Mesendoderm (in vitro differentiated cells): ENCODE measurements around the gene NBEA.

Source experiments
- DNase-seq: peaks from one replicate; pipeline ENCODE4 v3.0.0; 2013
- H2AK5ac ChIP-seq: 2 replicates; pipeline ENCODE4 v1.6.1; 2013; ENCODE audit warnings: low read length, inconsistent platforms
- H2BK120ac ChIP-seq: 2 replicates; pipeline ENCODE4 v1.6.1; 2013; ENCODE audit warnings: low read depth, mild to moderate bottlenecking, low read length, moderate library complexity, mixed read lengths
- H2BK15ac ChIP-seq: replicated peaks from 2 replicates; pipeline ENCODE4 v1.6.1; 2013; ENCODE audit warnings: low read depth, mild to moderate bottlenecking, moderate library complexity
- H2BK5ac ChIP-seq: 2 replicates; pipeline ENCODE4 v1.6.1; 2013; ENCODE audit warnings: low read length, inconsistent platforms
- H3K18ac ChIP-seq: 2 replicates; pipeline ENCODE4 v1.6.1; 2013; ENCODE audit warnings: mild to moderate bottlenecking, low read length, mixed read lengths
- H3K23ac ChIP-seq: one replicate; pipeline ENCODE4 v1.6.1; 2013; ENCODE audit warnings: low read length
- H3K27ac ChIP-seq: 2 replicates; pipeline ENCODE4 v1.5.1; 2013; ENCODE audit warnings: low read depth, mild to moderate bottlenecking, inconsistent platforms, low read length, moderate library complexity
- H3K27me3 ChIP-seq: 2 replicates; pipeline ENCODE4 v1.6.1; 2013; ENCODE audit warnings: low read length, control low read depth, mild to moderate bottlenecking, inconsistent platforms; ENCODE audit not compliant: insufficient read depth, poor library complexity
- H3K36me3 ChIP-seq: 2 replicates; pipeline ENCODE4 v1.6.1; 2013; ENCODE audit warnings: low read length, inconsistent platforms; ENCODE audit not compliant: control insufficient read depth, insufficient read depth
- H3K4ac ChIP-seq: one replicate; pipeline ENCODE4 v1.6.1; 2013; ENCODE audit warnings: low read depth, mild to moderate bottlenecking, low read length, moderate library complexity
- H3K4me1 ChIP-seq: 2 replicates; pipeline ENCODE4 v1.6.1; 2013; ENCODE audit warnings: low read depth, low read length, inconsistent platforms; ENCODE audit not compliant: control insufficient read depth
- H3K4me2 ChIP-seq: 2 replicates; pipeline ENCODE4 v1.6.1; 2013; ENCODE audit warnings: low read length
- H3K4me3 ChIP-seq: 2 replicates; pipeline ENCODE4 v1.5.1; 2013; ENCODE audit warnings: mild to moderate bottlenecking, low read length
- H3K56ac ChIP-seq: one replicate; pipeline ENCODE4 v1.6.1; 2013; ENCODE audit warnings: low read length
- H3K79me1 ChIP-seq: 2 replicates; pipeline ENCODE4 v1.6.1; 2013; ENCODE audit warnings: low read length, inconsistent platforms
- H3K79me2 ChIP-seq: 2 replicates; pipeline ENCODE4 v1.6.1; 2013; ENCODE audit warnings: mild to moderate bottlenecking, low read length; ENCODE audit not compliant: control insufficient read depth, insufficient read depth
- H3K9ac ChIP-seq: 2 replicates; pipeline ENCODE4 v1.6.1; 2013; ENCODE audit warnings: low read length, inconsistent platforms
- H4K5ac ChIP-seq: one replicate; pipeline ENCODE4 v1.6.1; 2013; ENCODE audit warnings: low read length
- H4K8ac ChIP-seq: one replicate; pipeline ENCODE4 v1.6.1; 2013; ENCODE audit warnings: low read depth, mild to moderate bottlenecking, control low read depth, low read length, moderate library complexity
- WGBS: extraction: QIAGEN DNeasy Blood & Tissue Kit; methylation state at CpG from one replicate; pipeline ENCODE4 v1.1.7; 2013; ENCODE audit warnings: low lambda C conversion rate, missing lambda C conversion rate; ENCODE audit not compliant: insufficient coverage; ENCODE audit errors: extremely low coverage; 5-methylcytosine and 5-hydroxymethylcytosine counted together

NBEA gene

GRCh38 chr13:35499676-35500075, 557.6 kb downstream of the NBEA start:
- H4K8ac ChIP-seq = no peak overlapping the region
- H3K4me1 ChIP-seq = no peaks in the 10 kb centered on the region
- H3K27me3 ChIP-seq = no peaks in the 10 kb centered on the region
- H3K27ac ChIP-seq = no peak overlapping the region
- no peak overlapping the region for H2BK5ac ChIP-seq
- no peak overlapping the region for H3K4ac ChIP-seq
- no peaks in the 10 kb centered on the region for H3K79me1 ChIP-seq
- no peak overlapping the region for H2BK15ac ChIP-seq
- no peak overlapping the region for H3K9ac ChIP-seq
- H3K4me3 ChIP-seq = no peak overlapping the region
- no peak for DNase-seq
- H2AK5ac ChIP-seq = no peak overlapping the region
- no peak overlapping the region for H3K56ac ChIP-seq
- no peak overlapping the region for H2BK120ac ChIP-seq
- no CpG with 5 or more reads among the region's 4 CpGs for WGBS
- no peak overlapping the region for H3K23ac ChIP-seq
- no peak overlapping the region for H3K18ac ChIP-seq
- H3K79me2 ChIP-seq = no peaks in the 10 kb centered on the region
- H3K36me3 ChIP-seq = no peaks in the 10 kb centered on the region
- no peak overlapping the region for H4K5ac ChIP-seq
- no peak overlapping the region for H3K4me2 ChIP-seq

GRCh38 chr13:35500144-35500543, 558.1 kb downstream of the NBEA start:
- no peak overlapping the region for H3K18ac ChIP-seq
- H2BK120ac ChIP-seq = no peak overlapping the region
- no peak overlapping the region for H3K56ac ChIP-seq
- no peak overlapping the region for H3K23ac ChIP-seq
- no peaks in the 10 kb centered on the region for H3K4me1 ChIP-seq
- no peaks in the 10 kb centered on the region for H3K79me2 ChIP-seq
- H3K27ac ChIP-seq = no peak overlapping the region
- H3K79me1 ChIP-seq = no peaks in the 10 kb centered on the region
- no peak overlapping the region for H2BK5ac ChIP-seq
- H3K36me3 ChIP-seq = no peaks in the 10 kb centered on the region
- H4K8ac ChIP-seq = no peak overlapping the region
- no peak overlapping the region for H3K4me2 ChIP-seq
- no peak overlapping the region for H3K9ac ChIP-seq
- no peak for DNase-seq
- H2BK15ac ChIP-seq = no peak overlapping the region
- no CpG with 5 or more reads among the region's 2 CpGs for WGBS
- no peak overlapping the region for H3K4ac ChIP-seq
- H2AK5ac ChIP-seq = no peak overlapping the region
- H4K5ac ChIP-seq = no peak overlapping the region
- H3K4me3 ChIP-seq = no peak overlapping the region
- H3K27me3 ChIP-seq = no peaks in the 10 kb centered on the region

GRCh38 chr13:35501661-35502235, 559.7 kb downstream of the NBEA start:
- no peak overlapping the region for H4K8ac ChIP-seq
- H3K4ac ChIP-seq = no peak overlapping the region
- H2BK15ac ChIP-seq = no peak overlapping the region
- H3K4me3 ChIP-seq = no peak overlapping the region
- no peak for DNase-seq
- H3K79me1 ChIP-seq = no peaks in the 10 kb centered on the region
- H3K4me2 ChIP-seq = no peak overlapping the region
- WGBS = no CpG with 5 or more reads among the region's 6 CpGs
- no peak overlapping the region for H4K5ac ChIP-seq
- H3K79me2 ChIP-seq = no peaks in the 10 kb centered on the region
- no peak overlapping the region for H3K9ac ChIP-seq
- no peak overlapping the region for H3K27ac ChIP-seq
- H3K4me1 ChIP-seq = no peaks in the 10 kb centered on the region
- H3K56ac ChIP-seq = no peak overlapping the region
- H3K18ac ChIP-seq = no peak overlapping the region
- no peak overlapping the region for H2AK5ac ChIP-seq
- no peaks in the 10 kb centered on the region for H3K36me3 ChIP-seq
- no peaks in the 10 kb centered on the region for H3K27me3 ChIP-seq
- H2BK5ac ChIP-seq = no peak overlapping the region
- H3K23ac ChIP-seq = no peak overlapping the region
- no peak overlapping the region for H2BK120ac ChIP-seq

DNA sequence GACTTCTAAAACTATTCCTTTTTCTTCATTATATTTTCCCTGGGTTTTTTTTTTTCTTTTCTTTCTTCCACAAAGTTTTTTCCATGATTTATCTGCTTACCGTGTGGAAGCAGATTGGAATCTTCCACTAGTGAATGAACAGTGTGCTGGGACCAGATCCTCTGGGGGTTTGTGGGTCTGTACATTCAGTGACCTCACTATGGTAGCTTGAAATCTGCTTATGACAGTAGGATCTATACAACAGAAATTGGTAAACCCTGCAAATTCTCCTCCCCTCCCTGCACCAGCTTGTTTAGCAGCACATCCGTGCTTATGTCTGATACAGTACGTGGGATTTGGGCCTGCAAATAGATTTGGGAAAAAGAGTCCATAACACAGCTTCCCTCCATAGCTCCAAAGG, 560.4 kb downstream of the NBEA start:
- Histone ChIP-seq H3K18ac (no peak overlapping the region), H2BK120ac (no peak overlapping the region), H3K4me1 (no peaks in the 10 kb centered on the region), H3K27me3 (no peaks in the 10 kb centered on the region), H3K23ac (no peak overlapping the region), H2BK15ac (no peak overlapping the region), H3K4ac (no peak overlapping the region), H3K27ac (no peak overlapping the region), H3K36me3 (no peaks in the 10 kb centered on the region), H3K79me1 (no peaks in the 10 kb centered on the region), H2BK5ac (no peak overlapping the region), H3K4me3 (no peak overlapping the region), H3K56ac (no peak overlapping the region), H2AK5ac (no peak overlapping the region), H3K4me2 (no peak overlapping the region), H3K79me2 (no peaks in the 10 kb centered on the region), H4K5ac (no peak overlapping the region), H3K9ac (no peak overlapping the region), H4K8ac (no peak overlapping the region)
- no CpG with 5 or more reads among the region's 3 CpGs for WGBS
- DNase-seq = no peak

DNA sequence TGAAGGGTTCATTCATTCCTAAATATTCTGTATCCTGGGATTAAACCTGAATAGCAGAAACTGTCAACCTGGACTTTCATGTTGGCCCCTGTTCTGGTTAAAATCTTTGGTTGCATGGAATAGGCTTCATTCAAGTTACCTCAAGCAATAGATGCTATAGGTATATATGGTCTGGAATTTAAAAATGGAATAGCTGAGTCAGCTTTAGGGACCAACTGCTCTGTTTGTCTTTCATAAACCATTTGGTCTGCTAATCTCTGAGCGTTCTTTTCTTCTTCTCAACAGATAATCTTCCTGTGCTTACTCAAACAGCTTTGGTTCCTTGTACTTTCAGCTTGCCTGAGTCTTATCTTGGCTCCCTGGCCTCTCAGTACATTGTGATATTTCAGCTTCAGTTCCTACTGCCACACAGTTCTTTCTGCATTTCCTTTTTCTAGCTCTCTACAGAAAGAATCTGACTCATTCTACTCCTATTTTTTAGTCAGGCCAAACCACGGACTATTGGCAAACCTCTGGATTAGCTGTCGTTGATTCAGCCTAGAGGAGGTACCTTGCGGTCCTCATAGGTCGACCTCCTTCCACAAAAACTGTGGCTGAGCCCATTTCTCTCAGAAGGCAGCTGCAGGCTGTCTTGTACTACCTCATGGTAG, 570.3 kb downstream of the NBEA start:
- Histone ChIP-seq H3K4me3 (no peak overlapping the region), H3K23ac (no peak overlapping the region), H2AK5ac (no peak overlapping the region), H3K27me3 (no peaks in the 10 kb centered on the region), H2BK120ac (no peak overlapping the region), H3K79me2 (no peaks in the 10 kb centered on the region), H3K79me1 (no peaks in the 10 kb centered on the region), H3K4ac (no peak overlapping the region), H2BK5ac (no peak overlapping the region), H4K5ac (no peak overlapping the region), H3K56ac (no peak overlapping the region), H3K4me1 (no peaks in the 10 kb centered on the region), H3K36me3 (no peaks in the 10 kb centered on the region), H3K18ac (no peak overlapping the region), H4K8ac (no peak overlapping the region), H3K27ac (no peak overlapping the region), H2BK15ac (no peak overlapping the region), H3K9ac (no peak overlapping the region), H3K4me2 (no peak overlapping the region)
- no CpG with 5 or more reads among the region's 5 CpGs for WGBS
- peak; percentile 43 for DNase-seq

GRCh38 chr13:35514061-35514477, 572.0 kb downstream of the NBEA start:
- WGBS = no CpG with 5 or more reads among the region's 7 CpGs
- no peak overlapping the region for H3K18ac ChIP-seq

More at GRCh38 chr13:35514061-35514477, 572.0 kb downstream of the NBEA start:
- Histone ChIP-seq H4K8ac (no peak overlapping the region), H3K9ac (no peak overlapping the region), H4K5ac (no peak overlapping the region), H3K56ac (no peak overlapping the region), H3K79me2 (no peaks in the 10 kb centered on the region), H3K36me3 (no peaks in the 10 kb centered on the region), H3K4me3 (no peak overlapping the region), H3K27ac (no peak overlapping the region), H3K4me1 (no peaks in the 10 kb centered on the region), H3K4ac (no peak overlapping the region), H2BK15ac (no peak overlapping the region), H2AK5ac (no peak overlapping the region), H3K27me3 (no peaks in the 10 kb centered on the region), H3K4me2 (no peak overlapping the region), H3K23ac (no peak overlapping the region), H2BK120ac (no peak overlapping the region), H2BK5ac (no peak overlapping the region), H3K79me1 (no peaks in the 10 kb centered on the region)
- no peak for DNase-seq
